GM19468 (cell line): ENCODE measurements around the gene ANKRD33B.
A peak's percentile ranks its signal among the peaks of the same experiment; 100 is the strongest.
"Not testable (repeated sequence)": the region's sequence is repeated elsewhere in the genome, so short reads cannot be mapped to it uniquely, and the experiment has no call there.

Experiments used
- ATAC-seq: cut with Tn5 transposase; IDR thresholded peaks from one replicate; pipeline ENCODE4 v1.9.1; 2021; ENCODE audit warnings: mild to moderate bottlenecking, moderate library complexity, moderate number of reproducible peaks; ENCODE audit not compliant: unreplicated experiment; ENCODE audit errors: extremely low read depth

ANKRD33B gene

GRCh38 chr5:10556289-10556807 lies 7.5 kb upstream of the ANKRD33B start:
- ATAC-seq = no peak

- ATAC-seq = no peak
These were observed 6.8 kb upstream of the ANKRD33B start for GRCh38 chr5:10556893-10557746.

GRCh38 chr5:10559151-10559550 lies 4.7 kb upstream of the ANKRD33B start:
- ATAC-seq = no peak

- ATAC-seq = no peak
These were observed 4.0 kb upstream of the ANKRD33B start for GRCh38 chr5:10559871-10560270.

- ATAC-seq = no peak
These were observed 1.4 kb upstream of the ANKRD33B start for GRCh38 chr5:10562201-10563109.

GRCh38 chr5:10563110-10563944 lies 543 bp upstream of the ANKRD33B start:
- ATAC-seq = peak; percentile 0

GRCh38 chr5:10564838-10565784 lies 1.2 kb downstream of the ANKRD33B start:
- ATAC-seq = no peak

GRCh38 chr5:10565785-10566542 lies 2.1 kb downstream of the ANKRD33B start:
- ATAC-seq = no peak

- no peak for ATAC-seq
These were observed 2.7 kb downstream of the ANKRD33B start for GRCh38 chr5:10566543-10567068.

- ATAC-seq = no peak
These were observed 3.3 kb downstream of the ANKRD33B start for GRCh38 chr5:10567121-10567591.

- no peak for ATAC-seq
These were observed 4.0 kb downstream of the ANKRD33B start for GRCh38 chr5:10567781-10568321.

- not testable (repeated sequence) for ATAC-seq
These were observed 6.7 kb downstream of the ANKRD33B start for GRCh38 chr5:10570540-10570939.

- ATAC-seq = no peak
These were observed 8.6 kb downstream of the ANKRD33B start for GRCh38 chr5:10572451-10572850.

GRCh38 chr5:10573487-10574145 lies 9.7 kb downstream of the ANKRD33B start:
- ATAC-seq = no peak

GRCh38 chr5:10574879-10575278 lies 11.0 kb downstream of the ANKRD33B start:
- ATAC-seq = not testable (repeated sequence)

- ATAC-seq = no peak
These were observed 12.4 kb downstream of the ANKRD33B start for GRCh38 chr5:10576121-10576789.
